ENCODE data around the gene PLCB3. TPM values are rescaled to one million over a fixed set of nuclear protein-coding genes. Genes with fewer than 3 reads are reported as not detected.
A peak's percentile ranks its signal among the peaks of the same experiment; 100 is the strongest.
"Not testable (repeated sequence)": the region's sequence is repeated elsewhere in the genome, so short reads cannot be mapped to it uniquely, and the experiment has no call there.

The PLCB3 gene
- total RNA-seq, 6 donors from 2014 or later: 19.5 to 55.5 (median 30.3) TPM

GRCh38 chr11:64314805-64315561 lies 63.7 kb downstream of the PLCB3 start:
- Histone ChIP-seq H3K4me1 (peaks cover 18 to 31% (median 22%) of the 10 kb centered on the region in 4 donors), H3K27ac (peak overlapping the region in 1 of 4 donors; percentile 56), H3K27me3 (no peaks in the 10 kb centered on the region), H3K9me3 (no peaks in the 10 kb centered on the region), H3K4me3 (no peak overlapping the region), H3K36me3 (peaks cover 7 to 40% (median 23%) of the 10 kb centered on the region in 4 donors)
- DNase-seq (peak in 1 of 2 donors; percentile 78), ATAC-seq (ENCODE audit: low FRiP score in 2 of 2) (no peak)
- TF ChIP-seq EP300 (IDR thresholded peaks at IDR 0.05): no peak
- TF ChIP-seq POLR2AphosphoS5 (IDR thresholded peaks at IDR 0.05): no peak
- no peak for TF ChIP-seq POLR2A (IDR thresholded peaks at IDR 0.05)
- no peak for TF ChIP-seq CTCF (IDR thresholded peaks at IDR 0.05)
- 96 to 98% methylated on average over 13 to 24 of the region's 24 CpGs for WGBS, 2 donors

- Histone ChIP-seq H3K36me3 (peaks cover 7 to 40% (median 25%) of the 10 kb centered on the region in 4 donors), H3K4me1 (peaks cover 18 to 39% (median 25%) of the 10 kb centered on the region in 4 donors), H3K27ac (peak overlapping the region in 3 of 4 donors; percentile 90 to 98 (median 92)), H3K4me3 (peak overlapping the region in 1 of 4 donors; percentile 66)
- not testable (repeated sequence) for H3K9me3 ChIP-seq; H3K27me3 ChIP-seq; ATAC-seq (ENCODE audit: low FRiP score in 2 of 2)
- DNase-seq: peak in 1 of 2 donors; percentile 83
- 82% methylated on average over 18 to 24 of the region's 25 CpGs for WGBS, 2 donors
Measured at GRCh38 chr11:64315667-64316526, 64.6 kb downstream of the PLCB3 start.

- Histone ChIP-seq H3K4me3 (peak overlapping the region; percentile 66 to 91 (median 74)), H3K36me3 (peaks cover 7 to 38% (median 25%) of the 10 kb centered on the region in 4 donors), H3K4me1 (peaks cover 18 to 47% (median 28%) of the 10 kb centered on the region in 4 donors), H3K27me3 (no peaks in the 10 kb centered on the region), H3K27ac (peak overlapping the region; percentile 90 to 98 (median 94)), H3K9me3 (no peaks in the 10 kb centered on the region)
- ATAC-seq (ENCODE audit: low FRiP score in 2 of 2): no peak
- peak in 2 of 6 experiments; percentile 31 to 50 for TF ChIP-seq CTCF (IDR thresholded peaks at IDR 0.05)
- TF ChIP-seq POLR2AphosphoS5 (IDR thresholded peaks at IDR 0.05): no peak
- WGBS, 2 donors: 6 to 16% methylated on average over 10 to 32 of the region's 32 CpGs
- DNase-seq: no peak
Measured at GRCh38 chr11:64316672-64317324, 65.5 kb downstream of the PLCB3 start.

- TF ChIP-seq EP300 (IDR thresholded peaks at IDR 0.05) (peak in 2 of 4 donors; percentile 26 to 92), CTCF (IDR thresholded peaks at IDR 0.05) (no peak), POLR2A (IDR thresholded peaks at IDR 0.05) (peak in 3 of 4 donors; percentile 63 to 87 (median 74)), POLR2AphosphoS5 (IDR thresholded peaks at IDR 0.05) (peak; percentile 90 to 98)
- 0 to 1% methylated on average over 21 to 43 of the region's 43 CpGs for WGBS, 2 donors
- Histone ChIP-seq H3K27ac (peak within 1 kb of the TSS; percentile 90 to 98 (median 94)), H3K27me3 (no peaks in the 10 kb centered on the region), H3K4me1 (peaks cover 18 to 50% (median 33%) of the 10 kb centered on the region in 4 donors), H3K9me3 (no peaks in the 10 kb centered on the region), H3K36me3 (peaks cover 7 to 41% (median 27%) of the 10 kb centered on the region in 4 donors), H3K4me3 (peak within 1 kb of the TSS; percentile 66 to 91 (median 74))
- peak; percentile 91 to 98 for DNase-seq
- peak; percentile 89 to 90 for ATAC-seq (ENCODE audit: low FRiP score in 2 of 2)
Measured at GRCh38 chr11:64317325-64317960, 66.1 kb downstream of the PLCB3 start, which contains the start of gene TRMT112. Gene TRMT112 (minus strand): TSS chr11:64317559. CDS start chr11:64317526, 33 bp downstream.

All from upper lobe of left lung (tissue), 6 donors.